ENCODE measurements around the gene DPCD.

Gene DPCD

DNA sequence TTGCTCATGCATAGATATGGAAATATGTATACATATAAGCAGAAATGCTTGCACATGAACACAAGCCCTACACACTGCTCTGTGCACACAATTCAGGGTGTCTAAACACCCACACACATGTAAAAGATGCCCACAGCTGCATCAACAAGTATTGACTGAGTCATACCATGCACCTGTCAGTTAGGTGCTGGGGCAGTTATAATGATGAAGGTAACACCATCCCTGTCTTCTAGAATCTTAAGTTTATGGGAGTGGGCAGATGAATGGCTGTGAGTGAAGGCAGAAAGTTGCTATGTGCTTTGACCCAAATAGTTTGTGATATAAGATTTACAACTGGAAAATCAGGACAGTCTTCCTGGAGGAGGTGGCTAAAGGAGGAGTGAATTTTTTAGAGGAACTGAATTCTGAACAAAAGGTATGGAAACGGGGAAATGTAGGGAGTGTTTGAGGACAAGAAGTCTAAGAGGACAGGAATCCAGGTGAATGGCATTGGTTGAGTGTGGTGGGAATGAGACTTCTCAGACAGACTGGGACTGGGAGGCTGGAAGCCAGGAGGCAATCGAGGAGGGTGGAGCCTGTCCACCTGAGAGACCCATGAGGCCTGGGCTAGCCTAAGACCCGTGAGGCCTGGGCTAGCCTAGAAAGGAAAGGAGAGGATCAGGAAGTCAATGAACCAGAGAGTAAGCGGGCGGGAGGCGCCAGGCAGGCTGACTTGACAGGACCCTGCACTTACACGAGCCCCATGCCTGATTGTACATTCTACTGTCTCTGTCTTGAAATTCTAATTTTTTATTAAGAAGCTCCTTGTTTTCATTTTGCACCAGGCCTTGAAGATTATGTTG lies 20.7 kb upstream of the DPCD start:
- DNase-seq (ENCODE audit: low read depth) = no peak
- TF ChIP-seq, protein P1, sequence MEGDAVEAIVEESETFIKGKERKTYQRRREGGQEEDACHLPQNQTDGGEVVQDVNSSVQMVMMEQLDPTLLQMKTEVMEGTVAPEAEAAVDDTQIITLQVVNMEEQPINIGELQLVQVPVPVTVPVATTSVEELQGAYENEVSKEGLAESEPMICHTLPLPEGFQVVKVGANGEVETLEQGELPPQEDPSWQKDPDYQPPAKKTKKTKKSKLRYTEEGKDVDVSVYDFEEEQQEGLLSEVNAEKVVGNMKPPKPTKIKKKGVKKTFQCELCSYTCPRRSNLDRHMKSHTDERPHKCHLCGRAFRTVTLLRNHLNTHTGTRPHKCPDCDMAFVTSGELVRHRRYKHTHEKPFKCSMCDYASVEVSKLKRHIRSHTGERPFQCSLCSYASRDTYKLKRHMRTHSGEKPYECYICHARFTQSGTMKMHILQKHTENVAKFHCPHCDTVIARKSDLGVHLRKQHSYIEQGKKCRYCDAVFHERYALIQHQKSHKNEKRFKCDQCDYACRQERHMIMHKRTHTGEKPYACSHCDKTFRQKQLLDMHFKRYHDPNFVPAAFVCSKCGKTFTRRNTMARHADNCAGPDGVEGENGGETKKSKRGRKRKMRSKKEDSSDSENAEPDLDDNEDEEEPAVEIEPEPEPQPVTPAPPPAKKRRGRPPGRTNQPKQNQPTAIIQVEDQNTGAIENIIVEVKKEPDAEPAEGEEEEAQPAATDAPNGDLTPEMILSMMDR (IDR thresholded peaks at IDR 0.05; ENCODE audit: low read depth, low read length, missing control alignments) = no peak
- no peak overlapping the region for H3K4me3 ChIP-seq (ENCODE audit: low read depth, low read length)

DNA sequence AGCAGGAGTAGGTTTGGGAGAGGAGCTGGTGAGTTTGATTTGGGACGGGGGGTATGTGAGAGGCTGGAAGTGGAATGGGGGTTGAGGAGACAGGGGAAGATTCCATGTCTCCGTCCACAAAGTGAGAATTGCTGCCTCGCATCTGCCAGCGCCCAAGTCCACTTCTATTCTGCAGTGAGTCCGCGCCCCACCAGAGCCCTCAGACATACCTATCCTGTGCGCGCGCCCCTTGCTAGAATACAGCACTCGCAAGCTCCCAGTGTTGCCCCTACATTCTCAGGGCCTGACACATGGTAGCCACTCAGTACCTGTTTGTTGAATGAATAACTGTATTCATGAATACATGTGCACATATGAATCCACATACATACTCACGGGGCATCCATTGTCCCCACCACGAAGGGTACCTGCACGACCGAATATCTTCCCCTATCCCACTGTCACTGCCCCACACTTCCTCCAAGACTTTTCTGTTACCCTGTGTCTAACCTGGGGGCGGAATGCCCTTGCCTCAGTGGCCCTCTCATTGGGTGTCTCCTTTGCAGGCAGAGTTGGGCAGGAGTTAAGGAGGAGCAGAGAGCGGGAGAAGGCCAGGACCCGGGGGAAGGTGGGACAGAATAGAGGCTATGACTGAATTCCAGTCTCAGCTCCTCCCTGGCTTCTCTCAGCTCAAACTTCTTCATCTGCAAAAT lies 19.9 kb upstream of the DPCD start:
- TF ChIP-seq, protein P1 (IDR thresholded peaks at IDR 0.05; ENCODE audit: low read depth, low read length, missing control alignments) = no peak
- H3K4me3 ChIP-seq (ENCODE audit: low read depth, low read length) = no peak overlapping the region
- DNase-seq (ENCODE audit: low read depth) = no peak

DNA sequence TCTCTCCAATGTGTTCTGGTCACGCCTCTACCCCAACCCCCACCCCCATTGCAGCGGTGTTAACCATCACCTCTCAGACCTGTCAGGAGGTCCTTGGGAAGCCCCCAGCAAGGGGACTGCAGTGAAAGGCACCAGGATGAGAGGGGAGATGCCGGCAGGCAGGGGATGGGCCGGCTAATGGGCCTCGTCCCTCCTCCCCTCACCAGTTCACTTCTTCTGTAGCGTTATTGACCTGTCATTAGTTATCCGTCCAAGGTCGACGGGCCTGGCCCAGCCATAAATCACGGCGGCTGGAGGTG lies 18.8 kb upstream of the DPCD start:
- H3K4me3 ChIP-seq (ENCODE audit: low read depth, low read length) = no peak overlapping the region
- TF ChIP-seq, protein P1 (IDR thresholded peaks at IDR 0.05; ENCODE audit: low read depth, low read length, missing control alignments) = no peak
- DNase-seq (ENCODE audit: low read depth) = no peak

DNA sequence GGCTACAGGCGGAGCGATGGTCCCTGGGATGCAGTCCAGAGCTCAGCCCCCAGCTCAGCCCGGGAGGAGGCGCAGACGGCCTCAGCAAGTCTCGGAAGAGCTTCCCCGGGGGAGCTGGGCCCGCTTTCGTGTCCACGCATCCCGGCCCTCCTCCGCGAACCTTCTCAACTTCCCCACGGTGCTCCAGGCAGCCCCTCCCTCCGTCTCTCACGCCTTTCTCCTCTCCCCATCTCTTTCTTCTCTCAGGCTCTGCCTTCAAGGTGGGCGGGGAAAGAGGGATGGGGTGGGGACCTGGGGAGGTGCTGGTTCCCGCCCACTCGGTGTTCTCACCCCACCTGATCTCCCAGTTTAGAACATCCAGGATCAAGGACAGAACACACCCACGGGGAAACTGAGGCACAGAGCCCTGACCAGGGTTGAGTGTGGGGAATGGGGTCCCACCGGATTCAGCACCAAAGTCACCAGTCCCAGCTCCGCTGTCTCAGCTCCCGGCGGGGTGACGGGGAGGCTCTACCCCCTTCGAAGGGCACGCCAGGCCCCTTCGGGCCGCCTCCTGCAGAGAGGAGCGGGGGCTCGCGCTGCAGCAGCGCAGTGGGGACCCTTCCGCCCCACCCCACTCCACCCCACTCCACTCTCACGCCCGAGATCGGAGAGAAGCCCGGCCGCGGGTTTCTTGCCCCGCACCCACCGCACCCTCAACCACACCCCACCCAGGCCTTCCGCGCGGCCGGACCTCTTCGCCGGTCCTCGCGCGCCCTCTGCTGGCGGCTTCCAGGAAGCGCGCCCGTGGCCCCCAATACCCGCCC lies 18.3 kb upstream of the DPCD start:
- H3K4me3 ChIP-seq (ENCODE audit: low read depth, low read length) = peak overlapping the region; percentile 64
- DNase-seq (ENCODE audit: low read depth) = no peak
- TF ChIP-seq, protein P1 (IDR thresholded peaks at IDR 0.05; ENCODE audit: low read depth, low read length, missing control alignments) = peak; percentile 66

DNA sequence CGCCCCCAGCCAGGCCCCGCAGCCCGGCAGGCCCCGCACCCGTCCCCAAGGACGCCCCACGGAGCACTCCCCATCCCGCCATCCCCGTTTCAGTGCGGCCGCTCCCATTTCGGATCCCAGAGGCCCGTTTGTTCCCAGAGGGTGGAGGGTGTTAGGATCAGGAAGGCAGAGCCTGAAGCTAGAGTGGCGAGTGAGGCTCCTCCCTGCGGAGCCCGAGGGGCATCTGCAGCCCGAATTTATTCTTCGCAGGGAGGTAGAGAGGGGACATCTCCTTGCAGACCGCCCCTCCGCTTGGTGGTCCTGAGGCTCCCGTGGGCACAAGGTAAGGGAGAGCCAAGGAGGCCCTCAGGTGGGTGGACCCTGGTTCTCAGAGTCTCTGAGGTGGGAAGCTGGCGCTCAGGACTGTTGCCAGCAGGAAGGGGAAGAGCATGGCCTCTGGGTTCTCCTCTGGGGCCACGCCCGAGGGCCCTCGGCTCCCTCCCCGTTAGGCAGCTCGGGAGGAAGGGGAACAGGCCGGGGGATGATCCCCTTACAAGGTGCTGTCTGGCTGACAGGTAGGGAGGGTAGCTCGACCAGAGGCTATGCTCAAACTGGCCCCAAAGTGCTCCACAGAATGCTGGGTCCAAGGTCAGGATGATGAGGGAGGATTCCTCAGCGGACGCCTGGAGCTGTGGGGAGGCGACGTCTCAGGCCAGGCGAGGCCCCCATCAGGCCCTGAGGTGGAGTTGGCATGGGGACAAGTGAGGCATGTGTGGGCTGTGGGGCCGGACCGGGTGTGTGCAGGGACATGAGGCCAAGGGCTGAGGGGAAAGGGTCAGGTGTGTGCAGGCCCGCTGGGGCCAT lies 17.5 kb upstream of the DPCD start:
- no peak for DNase-seq (ENCODE audit: low read depth)
- peak overlapping the region; percentile 64 for H3K4me3 ChIP-seq (ENCODE audit: low read depth, low read length)
- TF ChIP-seq, protein P1 (IDR thresholded peaks at IDR 0.05; ENCODE audit: low read depth, low read length, missing control alignments) = no peak

DNA sequence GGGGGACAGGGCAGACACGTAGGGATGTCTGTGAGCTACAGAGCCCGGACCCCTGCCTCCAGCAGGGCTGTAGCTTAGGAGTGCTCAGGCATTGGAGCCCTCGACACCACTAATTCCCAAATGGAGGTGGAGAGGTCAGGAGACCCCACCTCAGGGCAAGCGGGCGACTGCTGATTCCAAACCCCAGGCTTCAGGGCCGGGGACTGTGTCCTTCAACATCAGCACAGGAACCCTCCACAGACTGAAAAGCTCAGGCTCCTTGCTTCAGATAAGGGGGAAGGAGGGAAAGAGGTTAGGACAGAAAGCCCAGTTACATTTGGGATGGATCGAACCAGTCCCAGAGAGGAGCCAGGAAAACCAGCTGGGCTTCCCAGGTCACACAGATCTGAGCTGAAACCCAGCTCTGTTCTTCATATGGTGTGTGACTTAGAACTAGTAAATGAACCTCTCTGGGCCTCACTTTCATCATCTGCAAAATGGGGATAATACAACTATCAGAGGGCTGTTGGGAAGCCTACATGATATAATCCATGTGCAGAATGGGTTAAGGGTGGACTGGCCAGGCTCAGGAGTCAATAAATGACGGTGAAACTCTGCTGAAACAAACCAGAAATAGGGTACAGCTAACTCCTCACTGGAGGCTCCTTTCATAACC lies 16.7 kb upstream of the DPCD start:
- H3K4me3 ChIP-seq (ENCODE audit: low read depth, low read length) = no peak overlapping the region
- TF ChIP-seq, protein P1 (IDR thresholded peaks at IDR 0.05; ENCODE audit: low read depth, low read length, missing control alignments) = no peak
- no peak for DNase-seq (ENCODE audit: low read depth)

Data from GM12864 (cell line).